NCI-H187 treated with DMSO at 0.1 percent for 48 hours (cell line): ENCODE measurements around the gene HYAL1.
"Not testable (repeated sequence)": the region's sequence is repeated elsewhere in the genome, so short reads cannot be mapped to it uniquely, and the experiment has no call there.

Experiments
- DNase-seq: peaks from one replicate; lab custom pipeline; 2025; lab: John Stamatoyannopoulos, UW

Gene HYAL1

DNA sequence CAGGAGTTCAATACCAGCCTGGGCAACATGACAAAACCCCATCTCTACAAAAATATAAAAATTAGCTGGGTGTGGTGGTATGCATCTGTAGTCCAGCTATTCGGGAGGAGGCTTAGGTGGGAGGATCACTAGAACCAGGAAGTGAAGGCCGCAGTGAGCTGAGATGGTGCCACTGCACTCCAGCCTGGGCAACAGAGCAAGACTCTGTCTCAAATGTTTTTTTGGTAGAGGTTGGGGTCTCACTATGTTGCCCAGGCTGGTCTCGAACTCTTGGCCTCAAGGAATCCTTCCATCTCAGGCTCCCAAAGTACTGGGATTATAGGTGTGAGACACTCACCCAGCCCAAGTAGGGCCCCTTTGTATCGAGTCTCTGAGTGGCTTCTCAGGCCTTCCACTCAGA, 9.3 kb downstream of the HYAL1 start:
- no peak for DNase-seq

DNA sequence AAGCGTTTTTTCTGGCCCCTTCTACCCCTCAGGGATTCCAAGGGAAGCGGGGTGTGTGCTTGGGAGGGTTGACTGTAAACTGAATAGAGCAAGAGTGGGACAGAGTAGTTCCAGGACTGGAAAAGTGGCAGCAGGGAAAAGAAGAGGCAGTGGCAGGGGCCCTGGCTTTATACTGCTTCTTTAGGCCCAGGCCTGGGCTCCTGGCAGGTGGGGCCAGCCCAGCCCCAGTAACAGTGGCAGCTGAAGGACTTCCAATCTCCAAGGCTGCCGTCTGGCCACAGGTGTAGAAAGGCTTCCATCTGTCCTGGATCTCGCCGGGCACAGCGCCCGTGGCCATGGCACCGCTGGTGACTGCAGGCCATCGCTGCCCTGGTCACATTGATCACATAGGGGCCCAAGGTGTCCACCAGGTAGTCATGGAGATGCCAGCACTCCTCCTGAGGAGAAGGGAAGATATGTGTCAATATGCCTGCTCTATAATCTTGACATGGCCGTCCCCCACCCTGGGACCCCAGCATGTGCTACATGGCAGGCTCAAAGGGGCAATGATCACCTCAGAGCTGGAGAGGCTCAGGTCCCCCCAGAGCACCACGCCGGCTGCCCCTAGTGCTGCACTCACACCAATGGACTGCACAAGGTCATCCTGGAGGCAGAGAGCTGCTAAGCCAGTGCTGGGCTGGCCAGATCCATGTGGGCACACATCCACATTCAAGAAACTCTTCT, 10.1 kb downstream of the HYAL1 start:
- no peak for DNase-seq

DNA sequence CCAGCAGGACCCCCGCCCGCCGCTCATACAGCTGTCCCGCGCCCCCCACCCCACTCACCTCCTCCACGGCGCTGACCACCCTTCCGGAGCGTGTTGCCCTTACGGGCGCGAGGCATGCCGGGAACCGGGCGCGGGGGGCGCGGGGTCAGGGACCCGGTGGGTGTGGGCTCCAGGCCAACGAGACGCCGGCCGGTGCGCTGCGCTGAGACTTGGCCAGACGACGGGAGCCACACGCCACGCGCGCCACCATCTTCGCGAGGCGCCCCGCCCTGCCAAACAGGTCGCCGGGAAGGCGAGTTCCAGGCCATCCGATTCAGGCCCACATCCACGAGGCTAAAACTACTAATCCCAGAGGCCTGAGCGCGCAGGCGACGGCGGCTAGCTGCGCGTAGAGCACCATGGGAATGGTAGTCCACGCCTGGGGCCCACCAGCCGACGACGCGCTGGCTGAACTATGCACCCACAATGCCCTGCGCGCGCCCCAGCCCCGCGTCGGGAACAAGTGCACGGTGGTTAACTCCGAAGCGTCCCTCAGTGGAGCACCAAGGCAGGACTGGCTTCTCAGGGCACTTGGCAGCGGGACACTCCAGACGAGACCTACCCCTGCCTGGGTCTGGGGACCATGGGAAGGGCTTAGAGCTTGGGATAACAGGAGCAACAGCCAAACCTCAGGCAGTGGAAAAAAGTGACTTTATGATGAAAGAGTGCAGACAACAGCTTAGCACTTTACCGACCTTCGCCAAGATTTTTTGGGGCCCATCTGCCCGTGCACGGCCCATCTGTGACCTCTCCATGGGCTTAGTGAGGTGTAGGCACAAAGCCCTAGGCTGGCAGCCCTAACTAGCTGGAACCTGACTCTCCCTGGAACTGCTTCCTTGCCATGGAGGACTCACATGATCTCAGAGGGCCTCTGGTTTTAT, 11.0 kb downstream of the HYAL1 start, which contains the start of gene IFRD2:
TSS of gene IFRD2 (minus strand) at position 271 of the 920 bp plus-strand sequence. CDS start at position 116, 155 bp downstream.
- DNase-seq, result peak; percentile 17

DNA sequence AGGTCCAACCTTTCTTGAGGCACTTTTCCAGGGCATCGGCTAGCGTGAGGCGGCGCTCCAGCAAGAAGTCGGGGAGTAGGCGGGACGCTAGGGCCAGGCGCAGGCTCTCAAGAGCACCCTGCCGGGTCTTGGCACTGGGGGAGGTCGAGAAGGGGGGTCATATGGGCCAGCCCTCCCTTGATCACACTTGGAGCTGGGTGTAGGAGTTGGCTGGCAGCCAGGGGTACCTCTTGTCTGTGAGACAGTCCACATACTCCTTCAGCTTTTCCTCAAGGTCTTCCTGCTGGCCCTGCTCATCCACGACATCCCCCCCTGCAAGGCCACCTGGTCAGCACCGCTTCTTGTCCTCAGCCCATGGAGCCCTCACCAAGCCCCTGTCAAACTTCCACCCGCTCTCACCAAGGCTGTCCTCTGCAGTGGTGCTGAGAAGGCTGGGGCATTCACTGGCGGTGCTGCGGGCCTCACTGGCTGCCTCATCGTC, 13.2 kb downstream of the HYAL1 start:
- no peak for DNase-seq

DNA sequence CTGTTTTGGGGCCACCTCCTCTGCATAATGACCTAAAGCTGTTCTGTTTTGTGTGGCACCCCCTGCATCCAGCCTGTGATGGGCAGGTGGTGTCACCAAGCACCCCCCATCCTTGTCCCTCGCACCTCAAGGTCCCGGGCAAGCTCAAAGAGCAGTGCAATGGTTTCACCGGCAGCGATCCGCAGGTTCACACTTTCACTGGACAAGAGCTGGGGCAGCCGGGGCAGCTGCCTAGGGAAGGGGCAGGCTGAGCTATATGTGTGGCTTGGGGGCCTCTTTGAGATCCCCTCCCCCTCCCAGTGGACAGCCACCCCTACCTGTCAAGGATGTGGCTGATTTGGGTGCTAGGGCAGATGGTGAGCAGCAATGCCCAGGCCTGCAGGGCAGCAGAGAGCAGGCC, 14.2 kb downstream of the HYAL1 start:
- no peak for DNase-seq

DNA sequence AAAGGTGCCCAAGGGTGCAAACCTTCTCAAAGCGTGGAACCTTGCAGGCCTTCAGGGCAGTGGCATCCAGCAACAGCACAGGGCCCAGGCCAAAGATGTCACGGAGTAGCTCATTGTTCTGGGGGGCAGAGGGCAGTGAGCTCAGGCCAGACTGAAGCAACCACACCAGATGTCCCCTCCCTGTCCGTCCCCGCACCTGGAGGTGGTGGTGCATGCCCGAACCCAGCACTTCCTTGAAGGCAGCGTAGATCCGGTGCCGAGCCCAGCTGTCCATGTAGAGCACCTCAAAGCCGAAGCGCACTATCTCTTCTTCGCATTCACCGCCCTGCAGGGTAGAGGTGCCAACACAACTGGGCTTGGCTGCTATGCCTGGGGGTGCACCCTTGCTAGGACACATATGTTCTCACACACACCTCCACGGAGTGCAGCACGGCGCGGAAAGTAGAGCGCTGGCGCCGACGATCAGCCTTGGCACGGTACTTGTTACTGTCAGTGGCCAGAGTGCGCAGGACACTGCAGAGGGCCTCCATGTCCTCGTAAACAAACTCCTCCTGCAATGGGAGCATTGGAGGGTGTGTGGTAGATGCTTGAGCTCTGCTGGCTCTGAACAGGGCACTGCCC, 14.9 kb downstream of the HYAL1 start:
- DNase-seq, result no peak

DNA sequence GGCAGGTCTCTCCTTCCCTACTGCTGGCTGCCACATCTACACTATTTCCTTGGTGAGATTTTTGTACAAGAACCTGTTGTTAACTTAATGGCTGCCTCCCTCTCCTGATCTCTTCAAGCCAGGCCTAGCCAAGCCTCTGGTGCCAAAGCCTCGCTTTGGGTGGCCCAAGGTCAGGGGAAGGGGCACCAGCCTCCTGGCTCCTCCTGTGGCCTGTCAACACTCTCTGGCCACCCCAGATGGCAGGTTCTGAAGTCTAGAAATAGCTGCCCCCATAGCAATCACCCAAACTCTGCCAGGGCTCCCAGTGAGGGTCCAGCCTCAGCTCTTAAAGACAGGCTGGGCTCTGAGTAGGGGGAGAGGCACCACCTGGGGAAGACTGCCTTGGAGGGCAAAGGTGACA, 16.1 kb downstream of the HYAL1 start:
- no peak for DNase-seq

DNA sequence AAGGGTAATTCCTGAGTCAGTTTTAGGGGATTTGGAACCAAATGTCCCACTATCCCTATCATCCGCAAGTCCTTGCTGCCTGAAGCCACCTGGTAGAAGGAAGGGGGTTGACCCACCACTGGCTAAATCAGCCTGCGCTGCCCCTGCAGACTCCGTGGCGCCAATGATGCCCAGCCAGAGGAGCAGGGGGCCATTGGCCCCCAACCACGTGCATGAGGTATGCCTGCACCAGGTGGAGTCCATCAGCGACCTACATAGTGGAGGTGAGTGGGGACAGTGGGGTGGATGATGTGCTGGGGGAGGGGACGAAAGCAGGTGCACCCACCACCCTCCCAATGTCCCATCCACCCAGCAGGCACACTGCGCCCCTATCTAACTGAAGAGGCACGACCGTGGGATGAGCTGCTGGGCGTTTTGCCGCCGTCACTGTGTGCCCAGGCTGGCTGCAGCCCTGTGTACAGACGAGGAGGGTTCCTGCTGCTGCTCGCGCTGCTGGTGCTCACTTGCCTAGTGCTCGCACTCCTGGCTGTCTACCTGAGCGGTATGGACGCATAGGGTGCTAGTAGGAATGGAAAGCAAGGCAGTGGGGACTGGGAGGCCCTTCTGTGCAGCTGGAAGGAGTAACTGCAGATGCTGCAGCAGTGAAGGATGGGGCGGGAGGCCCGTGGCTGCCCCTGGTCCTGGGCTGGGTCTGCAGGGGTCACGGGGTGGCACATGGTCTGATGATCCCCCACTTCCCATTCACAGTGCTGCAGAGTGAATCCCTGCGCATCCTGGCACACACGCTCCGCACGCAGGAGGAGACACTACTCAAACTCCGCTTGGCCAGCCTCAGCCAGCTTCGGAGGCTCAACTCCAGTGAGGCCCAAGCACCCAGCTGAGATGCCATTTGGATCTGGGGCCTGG, 16.8 kb downstream of the HYAL1 start:
- DNase-seq, result no peak

DNA sequence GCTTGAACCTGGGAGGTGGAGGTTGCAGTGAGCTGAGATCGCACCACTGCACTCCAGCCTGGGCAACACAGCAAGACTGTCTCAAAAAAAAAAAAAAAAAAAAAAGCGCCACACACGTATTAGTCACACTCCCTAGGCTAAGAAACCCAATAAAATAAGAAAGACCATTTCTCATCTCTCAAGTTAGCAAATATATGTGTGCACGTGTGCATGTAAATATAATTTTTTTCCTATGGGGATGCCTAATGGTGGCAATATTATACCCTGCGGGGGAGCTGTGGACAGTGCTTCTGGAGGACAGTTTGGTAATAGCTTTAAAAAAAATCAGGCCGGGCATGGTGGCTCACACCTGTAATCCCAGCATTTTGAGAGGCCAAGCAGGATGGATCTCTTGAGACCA, 19.3 kb downstream of the HYAL1 start:
- DNase-seq, result not testable (repeated sequence)

DNA sequence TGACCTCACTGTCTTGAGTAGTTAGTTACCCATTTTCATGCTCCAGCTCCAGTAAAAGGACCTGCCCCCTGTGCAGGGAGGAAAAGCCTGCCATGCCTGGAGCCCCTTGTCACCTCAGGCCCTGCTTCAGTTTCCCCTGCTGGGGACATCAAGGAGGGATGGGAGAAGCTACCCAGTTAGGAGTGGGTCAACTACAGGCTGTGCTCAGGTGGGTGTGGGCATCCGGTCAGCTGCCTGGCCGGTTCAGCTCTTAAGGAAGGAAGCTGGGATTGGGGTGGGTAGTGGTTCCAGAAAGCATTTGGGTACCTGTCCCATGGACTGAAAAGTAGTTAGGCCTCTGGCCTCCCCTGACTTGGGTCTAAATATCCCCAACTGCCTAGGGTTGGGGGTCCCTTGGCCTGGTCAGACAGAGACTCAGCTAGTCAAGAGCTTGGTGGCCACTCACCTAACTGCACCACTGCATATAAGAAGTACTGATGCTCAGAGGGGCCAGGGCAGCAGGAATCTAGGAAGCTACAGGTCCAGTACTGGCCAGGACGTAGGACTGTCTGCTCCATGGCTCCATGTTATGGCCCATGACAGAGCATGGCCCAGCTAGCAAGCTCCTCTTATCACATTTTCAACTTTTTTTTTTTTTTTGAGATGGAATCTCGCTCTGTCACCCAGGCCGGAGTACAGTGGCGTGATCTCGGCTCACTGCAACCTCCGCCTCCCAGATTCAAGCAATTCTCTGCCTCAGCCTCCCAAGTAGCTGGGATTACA, 23.9 kb downstream of the HYAL1 start:
- no peak for DNase-seq

DNA sequence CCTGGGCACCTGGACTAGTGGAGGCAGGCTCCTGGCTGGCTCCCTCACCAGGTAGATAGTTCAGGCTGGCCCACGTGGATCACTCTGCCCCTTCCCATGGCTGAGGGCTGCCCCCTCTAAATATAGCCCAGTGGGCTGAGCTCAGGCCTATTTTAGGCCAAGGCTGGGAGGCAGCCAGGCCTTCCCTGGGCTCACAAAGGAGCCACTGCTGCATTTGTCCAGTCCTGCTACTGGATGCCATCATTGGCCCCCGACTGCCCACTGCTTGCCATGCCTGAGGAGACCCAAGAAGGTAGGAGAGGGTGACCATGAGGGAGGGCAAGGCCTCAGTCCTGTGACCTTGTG, 24.5 kb downstream of the HYAL1 start, which contains the start of gene LSMEM2:
TSS of gene LSMEM2 (plus strand) at position 208 of the 345 bp plus-strand sequence. CDS start at position 235, 27 bp downstream.
- DNase-seq, result no peak

DNA sequence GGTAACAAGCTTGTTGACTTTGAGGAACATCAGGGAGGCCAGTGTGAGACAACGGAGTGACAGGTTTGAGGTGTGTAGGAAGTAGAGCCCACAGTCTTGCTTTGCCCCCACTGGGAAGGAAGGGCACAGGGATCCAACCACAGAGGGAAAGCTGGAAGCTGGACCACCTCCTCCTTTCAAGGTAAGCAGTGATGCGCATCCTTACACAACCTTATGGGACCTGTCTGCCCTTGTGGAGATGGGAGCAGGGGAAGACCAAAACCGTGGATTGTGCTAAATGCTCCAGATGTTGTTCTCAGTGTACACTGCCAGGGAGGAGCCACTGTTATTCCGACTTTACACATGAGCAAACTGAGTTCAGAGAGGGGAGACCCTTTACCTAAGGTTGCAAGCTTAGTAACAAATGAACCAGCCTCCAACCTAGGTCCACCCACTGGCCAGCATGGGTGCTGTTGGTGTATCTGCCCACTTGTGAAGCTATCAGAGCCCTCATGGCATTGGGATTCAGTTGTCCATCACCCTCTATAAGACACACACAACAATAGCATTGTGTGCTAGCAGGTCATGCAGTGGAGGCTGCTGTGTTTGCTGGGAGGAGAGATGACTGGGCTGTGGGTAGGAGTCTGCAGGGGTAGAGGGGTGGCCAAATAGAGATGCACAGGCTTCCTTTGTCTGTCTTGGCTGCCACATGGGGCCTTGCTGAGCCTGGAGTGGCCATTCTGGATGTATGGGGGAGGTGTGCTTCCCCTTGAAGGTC, 25.1 kb downstream of the HYAL1 start:
- DNase-seq, result no peak

DNA sequence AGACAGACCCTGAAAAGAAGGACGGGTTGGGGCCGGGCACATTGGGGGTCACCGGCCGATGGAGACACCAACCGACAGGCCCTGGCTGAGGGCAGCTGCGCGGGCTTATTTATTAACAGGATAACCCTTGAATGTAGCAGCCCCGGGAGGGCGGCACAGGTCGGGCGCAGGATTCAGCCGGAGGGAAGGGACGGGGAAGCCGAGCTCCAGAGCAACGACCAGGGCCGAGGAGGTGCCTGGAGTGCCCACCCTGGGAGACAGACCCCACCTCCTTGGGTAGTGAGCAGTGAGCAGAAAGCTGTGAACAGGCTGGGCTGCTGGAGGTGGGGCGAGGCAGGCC, 26.6 kb downstream of the HYAL1 start:
- no peak for DNase-seq

DNA sequence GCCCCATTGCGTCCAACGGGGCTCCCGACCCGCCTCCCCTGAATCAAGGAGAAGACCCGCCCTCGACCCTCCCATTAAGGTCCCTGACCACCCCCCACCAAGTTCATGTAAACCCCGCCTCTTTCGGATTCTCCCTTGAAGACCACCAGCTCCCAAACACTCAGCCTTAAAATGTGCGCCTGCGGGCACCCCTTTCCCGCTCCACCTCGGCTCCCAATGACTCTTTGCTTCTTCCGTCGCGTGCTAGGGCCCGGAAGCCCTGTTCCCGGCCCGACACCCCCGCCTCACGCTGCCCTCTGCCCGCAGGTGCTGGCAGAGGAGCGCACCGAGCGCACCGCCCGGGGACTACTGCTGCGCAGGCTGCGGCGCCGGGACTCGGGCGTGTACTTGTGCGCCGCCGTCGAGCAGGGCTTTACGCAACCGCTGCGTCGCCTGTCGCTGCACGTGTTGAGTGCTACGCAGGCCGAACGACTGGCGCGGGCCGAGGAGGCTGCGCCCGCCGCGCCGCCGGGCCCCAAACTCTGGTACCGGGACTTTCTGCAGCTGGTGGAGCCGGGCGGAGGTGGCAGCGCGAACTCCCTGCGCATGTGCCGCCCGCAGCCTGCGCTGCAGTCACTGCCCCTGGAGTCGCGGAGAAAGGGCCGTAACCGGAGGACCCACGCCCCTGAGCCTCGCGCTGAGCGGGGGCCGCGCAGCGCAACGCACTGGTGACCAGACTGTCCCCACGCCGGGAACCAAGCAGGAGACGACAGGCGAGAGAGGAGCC, 27.2 kb downstream of the HYAL1 start:
- no peak for DNase-seq

DNA sequence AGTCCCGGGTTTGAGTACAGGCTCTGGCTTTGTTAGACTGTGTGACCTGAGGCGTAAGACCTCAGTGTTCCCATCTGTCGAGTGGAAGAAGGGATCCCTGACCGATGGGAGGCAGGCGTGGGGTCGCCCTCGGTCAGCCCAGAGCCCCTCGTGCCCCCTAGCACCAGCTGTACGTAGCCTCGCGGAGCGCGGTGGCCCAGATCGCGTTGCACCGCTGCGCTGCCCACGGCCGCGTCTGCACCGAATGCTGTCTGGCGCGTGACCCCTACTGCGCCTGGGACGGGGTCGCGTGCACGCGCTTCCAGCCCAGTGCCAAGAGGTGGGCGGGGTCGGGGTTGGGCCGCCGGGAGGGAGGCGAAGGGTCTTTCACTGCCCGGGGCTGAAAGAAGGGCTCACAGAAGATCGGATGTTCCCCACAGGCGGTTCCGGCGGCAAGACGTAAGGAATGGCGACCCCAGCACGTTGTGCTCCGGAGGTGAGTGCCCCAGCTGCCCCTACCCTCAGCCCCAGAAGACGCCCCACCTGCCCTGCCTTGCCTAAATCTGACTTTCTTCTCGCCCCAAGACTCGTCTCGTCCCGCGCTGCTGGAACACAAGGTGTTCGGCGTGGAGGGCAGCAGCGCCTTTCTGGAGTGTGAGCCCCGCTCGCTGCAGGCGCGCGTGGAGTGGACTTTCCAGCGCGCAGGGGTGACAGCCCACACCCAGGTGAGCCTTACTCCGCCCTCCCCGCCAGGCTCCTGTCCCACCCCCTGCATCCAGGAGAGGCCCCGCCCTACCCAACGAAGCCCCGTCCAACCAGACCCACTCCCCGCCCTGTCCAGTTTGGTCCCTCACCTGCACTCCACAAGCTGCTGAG, 28.0 kb downstream of the HYAL1 start:
- no peak for DNase-seq

DNA sequence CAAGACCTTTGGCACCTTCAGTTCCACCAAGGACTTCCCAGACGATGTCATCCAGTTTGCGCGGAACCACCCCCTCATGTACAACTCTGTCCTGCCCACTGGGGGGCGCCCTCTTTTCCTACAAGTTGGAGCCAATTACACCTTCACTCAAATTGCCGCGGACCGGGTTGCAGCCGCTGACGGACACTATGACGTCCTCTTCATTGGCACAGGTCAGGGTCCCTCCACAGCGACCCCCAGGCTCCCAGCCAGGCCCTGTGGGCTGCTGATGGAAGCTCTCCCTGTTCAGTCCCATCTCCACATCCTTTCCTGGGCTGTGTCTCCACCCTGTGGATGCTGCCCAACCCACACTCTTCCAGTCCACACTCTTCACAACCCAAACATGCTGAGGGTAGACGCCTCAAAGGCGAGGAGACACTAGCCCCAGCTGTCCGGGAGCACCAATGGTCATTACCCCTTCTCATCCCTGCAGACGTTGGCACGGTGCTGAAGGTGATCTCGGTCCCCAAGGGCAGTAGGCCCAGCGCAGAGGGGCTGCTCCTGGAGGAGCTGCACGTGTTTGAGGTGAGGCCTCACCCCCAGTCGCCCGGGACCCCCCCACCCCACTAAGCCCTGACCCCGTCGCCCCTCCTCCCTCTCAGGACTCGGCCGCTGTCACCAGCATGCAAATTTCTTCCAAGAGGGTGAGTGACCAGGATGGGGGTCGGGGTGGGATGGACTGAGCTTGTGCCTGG, 28.8 kb downstream of the HYAL1 start:
- no peak for DNase-seq

DNA sequence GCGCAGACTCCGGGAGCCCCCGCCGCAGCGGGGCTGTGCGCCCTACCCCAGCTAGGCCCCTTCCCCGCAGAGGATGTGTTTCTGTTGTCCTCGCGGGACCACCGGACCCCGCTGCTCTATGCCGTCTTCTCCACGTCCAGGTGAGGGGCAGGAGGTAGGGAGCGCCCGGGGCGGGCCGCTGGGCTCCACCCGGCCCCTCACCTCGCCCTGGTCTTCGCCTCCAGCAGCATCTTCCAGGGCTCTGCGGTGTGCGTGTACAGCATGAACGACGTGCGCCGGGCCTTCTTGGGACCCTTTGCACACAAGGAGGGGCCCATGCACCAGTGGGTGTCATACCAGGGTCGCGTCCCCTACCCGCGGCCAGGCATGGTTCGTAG, 29.7 kb downstream of the HYAL1 start:
- no peak for DNase-seq
